ENCODE results near the gene GRIN2A.

GRIN2A gene

DNA sequence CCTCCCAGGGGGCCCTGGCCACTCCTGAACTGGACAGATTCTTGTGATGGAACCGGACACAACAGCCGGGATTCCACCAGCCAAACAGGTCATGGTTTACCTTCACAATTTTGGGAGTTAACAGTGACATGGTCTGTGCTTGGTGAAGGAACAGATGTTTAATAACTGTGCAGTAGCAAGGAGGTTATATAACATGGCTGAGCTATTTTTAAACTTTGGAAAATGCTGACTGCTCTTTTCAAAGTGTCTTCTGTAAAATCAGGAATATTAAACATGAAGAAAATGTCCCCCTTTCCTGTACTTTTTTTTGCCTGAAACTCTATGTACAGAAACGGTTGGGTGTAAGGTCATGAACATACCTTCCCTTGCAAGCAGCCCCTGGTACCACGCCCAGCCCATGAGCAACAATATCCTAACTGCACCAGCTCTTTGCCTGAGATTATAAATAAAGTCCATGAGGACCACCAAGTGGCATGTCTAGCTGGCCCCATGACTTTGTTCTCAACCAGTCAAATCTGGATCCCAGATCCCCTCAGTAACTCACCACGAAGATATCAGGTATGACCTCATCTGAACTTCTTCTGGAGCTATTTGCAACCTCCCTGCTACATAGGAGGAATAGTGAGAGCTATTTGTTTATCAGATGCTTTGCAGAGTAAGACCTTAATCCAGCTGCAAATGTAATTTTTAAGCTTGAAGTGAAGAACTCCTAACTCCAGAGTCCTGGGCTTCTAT is 249.1 kb downstream of the GRIN2A start:
- in situ Hi-C loops (cut with HindIII; ENCODE audit: low sequenced_read_pairs): no loop called here

DNA sequence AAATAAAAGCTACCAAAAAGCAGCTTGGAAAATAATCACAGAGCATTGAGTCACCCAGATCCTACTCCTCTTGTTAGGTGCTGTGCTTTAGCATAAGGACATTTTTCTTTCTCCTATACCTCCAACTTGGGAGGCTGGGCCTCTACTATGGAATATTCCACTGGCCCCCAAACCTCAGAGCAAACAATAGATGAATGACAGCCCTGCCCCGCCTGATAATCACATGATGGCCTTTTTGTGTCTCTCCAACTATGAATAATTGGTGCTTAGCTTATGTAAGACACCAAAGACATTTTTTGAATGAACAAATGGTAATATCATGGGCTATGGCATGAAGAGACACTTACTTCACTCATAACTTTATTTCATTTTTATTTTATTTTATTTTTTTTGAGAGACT is 250.2 kb downstream of the GRIN2A start:
- in situ Hi-C loops (cut with HindIII; ENCODE audit: low sequenced_read_pairs): no loop called here

DNA sequence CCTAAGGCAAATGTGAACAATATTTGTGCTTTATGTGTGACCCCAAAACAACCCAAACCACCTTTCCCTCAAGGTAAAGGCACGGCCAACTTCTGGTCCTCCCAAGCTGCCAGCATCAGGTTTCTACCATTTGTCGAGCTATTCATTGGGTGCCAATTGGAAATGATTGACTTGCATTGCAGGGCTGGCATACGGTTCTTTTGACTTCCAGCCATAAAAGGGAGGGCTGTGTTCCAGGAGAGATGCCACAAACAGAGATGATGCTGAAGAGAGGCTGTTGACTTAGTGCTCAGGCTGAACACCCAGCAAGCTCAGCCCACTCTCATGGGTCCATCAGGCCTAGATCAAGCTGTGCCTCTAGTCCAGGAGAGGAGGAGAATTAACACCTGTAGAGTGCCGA is 252.4 kb downstream of the GRIN2A start:
- in situ Hi-C loops (cut with HindIII; ENCODE audit: low sequenced_read_pairs): no loop called here

DNA sequence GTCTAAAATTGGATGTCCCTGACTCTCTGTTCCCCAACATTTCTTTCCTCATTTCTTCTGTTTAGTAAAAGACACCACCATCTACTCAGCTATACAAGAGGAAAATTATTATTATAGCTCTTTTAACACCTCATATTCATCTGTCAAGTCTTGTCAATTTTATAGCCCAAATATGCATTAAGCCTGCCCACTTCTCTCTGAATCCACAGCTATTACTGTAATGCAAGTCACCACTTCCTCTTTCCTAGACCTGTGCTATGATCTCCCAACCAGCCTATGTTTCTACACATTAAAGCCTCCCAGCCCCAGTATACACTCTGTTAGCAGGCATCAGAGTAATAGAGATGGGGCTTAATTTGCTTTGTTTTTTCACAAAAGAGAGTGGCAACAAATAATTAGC is 252.9 kb downstream of the GRIN2A start:
- in situ Hi-C loops (cut with HindIII; ENCODE audit: low sequenced_read_pairs): no loop called here

DNA sequence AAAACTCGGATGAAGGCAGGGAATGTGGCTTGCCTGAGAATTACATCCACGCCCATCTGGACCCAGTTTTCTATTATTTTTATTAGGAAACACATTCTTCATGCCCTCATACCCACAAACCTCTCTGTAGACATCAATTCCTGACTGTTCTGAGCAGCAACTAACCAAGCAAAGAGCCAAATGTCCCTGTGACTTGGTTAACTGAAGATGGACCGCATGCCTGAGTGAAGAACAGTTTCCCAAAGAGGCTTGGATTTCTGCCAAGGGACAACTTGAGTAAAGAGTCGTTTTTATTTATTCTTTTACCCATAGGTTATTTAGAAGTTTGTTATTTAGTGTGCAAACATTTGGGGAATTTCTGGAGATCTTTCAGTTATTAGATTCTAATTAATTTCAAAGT is 259.8 kb downstream of the GRIN2A start:
- in situ Hi-C loops (cut with HindIII; ENCODE audit: low sequenced_read_pairs): no loop called here

DNA sequence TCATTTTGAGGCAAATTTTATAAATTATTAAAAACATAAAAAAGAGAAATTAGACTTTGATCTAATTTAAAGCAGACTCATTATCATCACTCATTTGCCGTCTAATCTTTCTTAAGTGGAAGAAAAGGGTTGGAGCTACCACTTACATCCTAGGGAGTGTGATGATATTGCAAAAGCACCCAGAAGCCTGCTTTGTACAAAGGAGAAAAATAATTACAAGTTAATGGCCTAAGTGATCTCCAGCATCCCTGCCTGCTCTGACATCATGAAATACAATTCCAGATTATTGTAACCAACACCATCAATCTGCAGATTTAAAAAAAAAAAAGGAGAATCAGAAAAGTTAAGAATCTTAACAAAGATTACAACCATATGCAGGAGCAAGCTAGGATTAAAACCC is 260.2 kb downstream of the GRIN2A start:
- in situ Hi-C loops (cut with HindIII; ENCODE audit: low sequenced_read_pairs): no loop called here

DNA sequence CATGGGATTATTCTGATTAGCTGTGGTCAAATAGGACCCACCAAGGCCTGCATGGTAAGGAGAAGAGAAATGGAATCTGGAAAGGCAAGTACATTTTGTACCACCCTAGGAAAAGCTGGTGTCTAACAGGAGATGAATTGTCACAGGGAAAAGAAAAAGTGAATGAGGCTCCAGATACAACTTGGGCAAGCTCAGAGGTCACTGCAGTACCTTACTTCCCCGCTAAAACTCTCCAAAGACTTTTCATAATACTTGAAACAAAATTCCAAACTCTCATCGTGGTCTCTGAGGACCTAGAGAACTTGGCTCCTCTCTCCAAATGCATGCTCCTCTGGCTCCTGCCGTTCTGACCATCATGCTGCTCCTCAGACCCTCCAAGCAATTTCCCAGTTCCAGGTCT is 262.8 kb downstream of the GRIN2A start:
- in situ Hi-C loops (cut with HindIII; ENCODE audit: low sequenced_read_pairs): no loop called here

DNA sequence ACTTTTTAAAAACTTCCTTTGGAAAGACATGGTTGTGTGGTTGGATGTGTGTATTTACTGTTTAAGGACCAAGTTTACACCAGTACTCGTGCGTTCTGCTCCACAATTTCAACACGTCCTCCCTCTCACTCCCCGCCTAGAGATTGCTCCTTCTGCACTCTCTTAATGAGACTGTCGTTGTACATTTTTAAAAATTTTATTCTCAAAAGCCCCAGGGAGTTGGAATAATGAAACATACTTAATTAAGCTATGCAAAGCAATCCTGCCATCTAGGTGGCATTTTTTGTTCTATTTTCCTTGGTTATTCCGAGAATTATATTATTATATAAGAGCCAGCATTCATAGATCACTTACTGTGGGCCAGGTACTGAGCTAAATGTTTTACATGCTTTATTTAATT is 264.5 kb downstream of the GRIN2A start:
- in situ Hi-C loops (cut with HindIII; ENCODE audit: low sequenced_read_pairs): no loop called here

DNA sequence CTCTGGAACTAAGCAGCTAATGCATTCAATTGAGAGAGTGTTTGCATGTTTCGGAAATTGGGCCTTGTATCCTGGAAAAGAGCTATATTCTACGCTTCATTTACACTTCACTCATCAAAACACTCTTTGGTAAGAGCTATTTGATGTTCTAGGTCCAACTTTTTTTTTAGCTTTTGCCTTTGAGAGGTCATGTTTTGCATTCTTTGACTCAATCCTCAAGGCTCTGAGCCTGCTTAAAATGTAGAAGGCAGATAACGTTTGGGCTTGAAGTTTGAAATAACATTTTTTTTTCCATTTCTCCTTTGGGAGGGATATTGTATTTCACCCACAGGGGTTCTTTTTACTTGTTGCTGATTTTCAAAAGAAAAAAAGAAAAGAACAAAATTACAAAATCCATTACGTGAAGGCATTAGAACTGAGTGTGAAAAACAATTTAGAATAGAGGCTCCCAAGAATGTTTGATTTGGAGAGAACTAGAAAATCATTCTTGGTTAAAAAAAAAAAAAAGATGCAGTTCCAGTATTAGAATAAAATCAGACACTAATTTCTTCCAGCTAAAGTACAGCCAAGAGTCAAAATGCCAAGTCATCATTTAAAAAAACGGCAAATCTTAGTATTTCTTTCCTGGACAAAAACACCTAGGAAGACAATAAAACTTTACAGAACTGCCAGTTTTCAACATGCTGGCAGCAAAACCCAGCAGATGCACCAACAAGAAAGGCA is 268.5 kb downstream of the GRIN2A start:
- in situ Hi-C loops (cut with HindIII; ENCODE audit: low sequenced_read_pairs): no loop called here

DNA sequence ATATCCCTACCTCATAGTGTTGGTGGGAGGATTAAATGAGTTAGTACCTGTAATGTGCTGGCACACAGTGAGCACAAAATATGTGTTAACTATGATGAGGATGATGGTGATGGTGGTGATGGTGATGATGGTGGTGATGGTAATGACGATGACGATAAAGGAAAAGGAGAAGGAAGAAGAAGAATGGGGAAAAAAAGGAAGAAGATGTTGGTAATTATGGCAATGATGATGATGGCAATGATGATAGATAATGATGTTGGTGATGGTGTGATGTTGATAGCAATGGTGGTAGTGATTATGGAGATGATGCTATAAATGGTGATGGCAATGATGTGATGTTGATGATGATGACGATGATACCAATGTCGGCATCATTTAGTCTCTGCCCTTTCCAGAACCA is 270.2 kb downstream of the GRIN2A start:
- in situ Hi-C loops (cut with HindIII; ENCODE audit: low sequenced_read_pairs): no loop called here

DNA sequence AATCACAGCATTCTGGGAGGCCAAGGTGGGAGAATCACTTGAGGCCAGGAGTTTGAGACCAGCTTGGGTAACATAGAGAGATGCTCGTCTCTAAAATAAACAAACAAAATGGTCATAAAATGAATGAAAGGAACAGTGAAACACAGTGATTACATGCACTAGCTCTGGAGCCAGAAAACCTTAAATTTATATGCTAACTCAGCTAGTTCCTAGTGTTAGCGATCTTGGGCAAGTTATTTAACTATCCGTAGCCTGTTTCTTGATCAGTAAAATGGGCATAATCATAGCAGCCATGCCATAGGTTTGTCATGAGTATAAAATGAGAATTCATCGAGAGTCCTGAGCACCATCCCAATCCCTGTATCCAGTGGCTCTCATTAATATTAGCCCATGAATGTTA is 271.0 kb downstream of the GRIN2A start:
- in situ Hi-C loops (cut with HindIII; ENCODE audit: low sequenced_read_pairs): no loop called here

DNA sequence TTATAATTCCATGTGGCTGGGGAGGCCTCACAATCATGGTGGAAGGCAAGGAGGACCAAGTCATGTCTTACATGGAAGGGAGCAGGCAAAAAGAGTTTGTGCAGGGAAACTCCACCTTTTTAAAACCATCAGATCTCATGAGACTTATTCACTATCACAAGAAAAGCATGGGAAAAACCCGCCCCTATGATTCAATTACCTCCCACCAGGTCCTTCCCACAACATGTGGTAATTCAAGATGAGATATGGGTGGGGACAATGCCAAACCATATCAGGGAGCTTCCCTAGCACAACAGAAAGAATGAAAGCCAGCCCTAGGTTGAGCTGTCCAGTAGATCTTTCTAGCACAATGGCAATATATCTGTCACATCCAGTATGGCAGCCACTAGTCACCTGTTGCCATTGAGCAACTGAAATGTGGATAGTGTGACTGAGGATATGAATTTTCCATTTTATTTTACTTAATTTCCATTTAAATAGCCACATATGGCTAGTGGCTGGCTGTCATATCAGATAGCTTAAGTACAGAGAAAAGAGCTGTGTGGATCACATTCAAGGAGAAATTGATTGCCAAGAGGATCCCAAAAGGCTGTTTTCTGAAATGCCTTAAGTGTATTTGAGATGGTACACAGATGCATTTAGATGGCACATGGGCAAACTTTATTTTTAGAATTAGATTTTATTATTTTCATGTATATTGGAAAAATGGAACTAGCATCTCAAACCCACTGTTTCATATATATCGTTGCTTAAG is 273.0 kb downstream of the GRIN2A start:
- in situ Hi-C loops (cut with HindIII; ENCODE audit: low sequenced_read_pairs): no loop called here

DNA sequence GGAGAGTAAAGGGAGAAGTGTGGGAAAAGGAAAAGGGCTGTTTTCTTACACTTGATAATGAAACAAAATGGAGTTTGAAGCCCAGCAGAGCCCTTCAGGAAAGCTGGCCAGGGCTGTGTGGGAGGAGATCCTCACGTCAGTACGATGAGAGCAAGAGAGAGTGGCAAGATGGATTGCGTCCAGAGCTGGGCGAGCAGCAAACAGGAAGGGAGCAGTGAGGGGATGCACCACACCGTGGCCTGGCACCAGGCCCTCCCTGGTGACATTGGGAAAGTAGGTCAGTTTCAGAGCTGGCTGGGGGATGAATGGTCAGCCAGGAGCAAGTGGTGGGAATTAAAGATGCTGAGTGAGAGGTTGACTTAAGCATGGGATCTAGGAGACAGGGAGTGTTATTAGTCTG is 273.6 kb downstream of the GRIN2A start:
- in situ Hi-C loops (cut with HindIII; ENCODE audit: low sequenced_read_pairs): no loop called here

DNA sequence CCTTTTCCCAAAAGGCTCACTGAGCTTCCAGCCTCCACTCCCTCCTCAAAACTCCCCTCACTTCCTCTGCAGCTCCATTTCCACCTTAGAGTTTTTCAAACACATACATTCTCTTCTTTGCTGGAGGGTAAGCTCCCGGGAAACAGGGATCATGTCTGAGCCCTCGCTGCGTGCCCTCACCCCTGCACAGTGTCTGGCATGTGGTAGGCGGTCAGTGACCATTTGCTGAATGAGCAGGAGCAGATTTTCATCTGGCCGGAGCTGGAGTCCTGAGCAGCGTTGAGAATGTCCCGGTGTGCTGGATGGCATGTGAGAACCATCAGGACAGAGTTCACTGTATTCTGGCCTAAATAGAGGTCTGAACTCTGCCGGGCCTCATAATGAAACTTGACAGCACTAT is 274.5 kb downstream of the GRIN2A start:
- in situ Hi-C loops (cut with HindIII; ENCODE audit: low sequenced_read_pairs): no loop called here

DNA sequence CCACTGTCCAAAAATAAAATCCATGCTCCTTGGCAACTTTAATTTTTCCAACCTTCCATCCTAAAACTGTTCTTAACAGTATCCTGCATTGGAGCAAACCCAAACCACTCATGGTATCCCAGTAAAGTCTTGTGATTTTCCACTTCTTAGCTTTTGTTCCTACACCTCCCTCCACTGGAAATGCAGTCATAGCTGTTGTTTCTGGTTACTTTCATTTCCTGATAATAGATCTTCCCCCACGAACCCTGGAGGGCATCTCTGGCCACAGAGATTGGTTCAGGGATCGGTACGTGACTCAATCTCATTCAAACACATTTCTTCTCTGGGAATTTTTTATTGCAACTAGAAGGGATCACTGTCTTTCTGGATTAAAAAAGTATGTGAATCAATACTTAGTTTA is 276.0 kb downstream of the GRIN2A start:
- in situ Hi-C loops (cut with HindIII; ENCODE audit: low sequenced_read_pairs): no loop called here

DNA sequence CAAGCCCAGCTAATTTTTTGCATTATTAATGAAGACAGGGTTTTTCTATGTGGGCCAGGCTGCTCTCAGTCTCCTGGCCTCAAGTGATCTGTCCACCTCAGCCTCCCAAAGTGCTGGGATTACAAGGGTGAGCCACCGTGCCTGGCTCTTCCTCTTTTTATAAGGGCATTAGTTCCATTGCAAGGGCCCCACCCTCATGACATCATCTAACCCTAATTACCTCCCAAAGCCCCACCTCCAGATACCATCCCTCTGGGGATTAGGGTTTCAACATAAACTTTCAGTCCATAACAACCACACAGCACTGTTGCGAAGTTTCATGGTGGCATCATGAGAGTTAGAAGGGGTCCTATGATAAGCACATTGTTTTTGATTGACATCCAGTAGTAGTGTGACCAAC is 277.7 kb downstream of the GRIN2A start:
- in situ Hi-C loops (cut with HindIII; ENCODE audit: low sequenced_read_pairs): no loop called here

DNA sequence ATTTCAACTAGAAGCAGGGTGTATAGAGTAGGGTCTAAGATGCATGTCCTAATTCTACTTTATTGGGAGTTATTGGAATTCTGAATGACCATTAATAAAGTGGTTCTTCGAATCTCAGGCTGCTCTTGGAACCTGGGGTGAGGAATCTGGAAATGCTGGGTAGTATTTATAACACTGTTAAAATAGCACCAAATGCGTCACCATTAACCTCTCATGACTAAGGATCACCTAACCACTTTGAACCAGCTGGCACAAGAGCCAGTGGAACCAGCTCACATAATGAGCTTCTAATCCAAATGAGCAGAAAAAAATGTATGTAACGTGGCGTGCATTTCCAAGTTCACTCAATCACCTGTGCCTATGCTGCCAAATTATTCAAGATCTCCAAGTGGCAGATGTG is 281.7 kb downstream of the GRIN2A start:
- in situ Hi-C loops (cut with HindIII; ENCODE audit: low sequenced_read_pairs): no loop called here

DNA sequence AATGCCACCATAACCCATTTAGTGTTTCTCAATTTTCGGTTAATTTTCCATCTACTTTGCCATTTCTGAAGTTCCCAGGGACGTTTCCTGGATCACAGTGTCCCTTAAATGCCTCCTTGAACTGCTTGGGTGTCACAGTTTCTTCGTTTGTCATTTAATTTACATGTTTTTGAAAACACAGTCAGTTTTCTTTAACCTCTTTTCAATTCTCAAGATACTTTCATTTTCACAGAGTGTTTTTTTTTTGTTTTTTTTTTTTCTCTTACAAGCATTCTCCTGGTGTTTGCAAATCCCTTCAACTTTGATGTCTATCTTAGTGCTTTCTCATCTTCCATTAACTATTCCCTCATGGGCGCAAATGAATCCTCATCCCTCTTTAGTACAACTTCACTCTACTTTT is 283.7 kb downstream of the GRIN2A start:
- in situ Hi-C loops (cut with HindIII; ENCODE audit: low sequenced_read_pairs): no loop called here

DNA sequence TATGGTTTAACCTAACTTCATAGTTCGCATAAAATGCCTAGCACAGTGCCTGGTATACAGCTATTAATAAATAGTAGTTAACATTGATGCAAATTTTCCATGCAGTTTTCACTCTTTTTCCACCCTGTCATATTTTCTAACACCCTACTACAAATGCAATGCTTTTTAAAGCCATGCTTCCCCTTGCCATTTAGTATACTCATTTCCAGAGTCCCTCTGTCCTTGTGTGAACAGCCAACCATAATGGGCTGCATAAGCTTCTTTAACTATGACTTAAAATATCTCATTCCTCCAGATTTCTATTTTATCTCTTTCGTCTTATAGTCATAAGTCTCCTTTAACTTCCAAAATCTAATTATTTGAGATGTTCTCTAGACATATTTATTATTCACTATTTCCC is 284.1 kb downstream of the GRIN2A start:
- in situ Hi-C loops (cut with HindIII; ENCODE audit: low sequenced_read_pairs): no loop called here

DNA sequence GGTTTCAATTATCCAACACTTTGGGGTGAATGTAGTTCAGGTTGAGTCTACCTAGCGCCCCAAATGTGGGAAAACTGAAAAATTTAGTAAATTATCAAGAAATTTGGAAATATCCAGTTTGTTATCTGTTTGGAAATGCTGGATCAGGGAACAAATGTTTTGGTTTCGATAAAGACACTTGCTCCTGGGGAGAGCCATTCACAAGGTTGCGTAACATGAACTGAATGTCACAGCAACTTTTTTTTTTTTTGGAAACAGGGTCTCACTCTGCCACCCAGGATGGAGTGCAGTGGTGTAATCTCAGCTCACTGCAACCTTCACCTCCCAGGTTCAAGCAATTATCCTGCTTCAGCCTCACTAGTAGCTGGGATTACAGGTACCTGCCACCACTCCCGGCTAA is 286.4 kb downstream of the GRIN2A start:
- in situ Hi-C loops (cut with HindIII; ENCODE audit: low sequenced_read_pairs): no loop called here

DNA sequence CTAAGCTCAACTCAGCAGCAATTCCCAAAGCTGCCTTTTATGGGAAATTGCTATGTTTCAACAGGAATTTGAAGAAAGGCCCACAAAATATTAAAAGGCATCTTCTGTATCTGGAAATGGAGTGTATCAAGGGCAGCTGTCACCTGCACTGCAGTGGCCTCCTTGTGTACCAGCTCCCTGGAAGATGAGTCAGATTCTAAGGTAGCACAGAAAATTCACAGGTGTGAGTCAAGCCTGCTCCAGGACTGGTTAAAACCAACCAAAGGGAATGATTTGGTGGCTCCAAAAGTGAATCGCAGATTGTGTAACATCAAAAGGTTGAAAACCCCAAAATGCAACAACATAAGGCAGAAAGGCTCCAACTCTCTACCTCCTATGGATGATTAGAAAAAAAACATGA is 296.4 kb downstream of the GRIN2A start:
- in situ Hi-C loops (cut with HindIII; ENCODE audit: low sequenced_read_pairs): no loop called here

DNA sequence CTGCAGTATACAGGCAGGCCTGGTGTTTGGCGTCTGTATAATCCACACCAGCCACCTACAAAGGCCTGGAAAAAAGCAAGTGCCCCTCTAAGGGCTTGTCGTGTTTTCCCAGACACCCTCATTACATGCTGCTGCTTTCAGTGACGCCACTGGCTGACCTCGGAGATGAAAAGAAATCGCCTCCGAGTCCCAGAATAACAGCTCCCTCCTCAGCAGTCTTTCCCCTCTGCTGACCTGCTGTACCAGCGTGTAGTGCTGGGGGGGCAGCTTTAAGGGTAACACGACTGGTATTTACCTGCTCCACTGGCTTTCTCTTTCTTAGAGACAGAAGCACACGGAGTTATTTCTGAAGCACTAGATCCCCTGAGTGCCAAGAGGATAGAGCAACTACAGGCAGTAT is 296.8 kb downstream of the GRIN2A start:
- in situ Hi-C loops (cut with HindIII; ENCODE audit: low sequenced_read_pairs): no loop called here

Measured in endothelial cell of hepatic sinusoid (primary cell).